GM12892 (cell line): Measurements from ENCODE around the gene TDRD12.
"Not testable (repeated sequence)": the region's sequence is repeated elsewhere in the genome, so short reads cannot be mapped to it uniquely, and the experiment has no call there.

Experiments
- POLR2A ChIP-seq: IDR thresholded peaks from 2 replicates; pipeline ENCODE4 v1.6.1; 2011; ENCODE audit warnings: low read depth, low read length, control low read depth
- POLR2AphosphoS5 ChIP-seq: IDR thresholded peaks from 2 replicates; pipeline ENCODE4 v1.6.1; 2011; ENCODE audit warnings: low read depth, low read length, control low read depth
- TAF1 ChIP-seq: IDR thresholded peaks from 2 replicates; pipeline ENCODE4 v1.6.1; 2011; ENCODE audit warnings: low read depth, mild to moderate bottlenecking, control low read depth, low read length, borderline replicate concordance

GRCh38 chr19:32787895-32788294 is 68.3 kb downstream of the TDRD12 start:
- not testable (repeated sequence) for TF ChIP-seq POLR2A, POLR2AphosphoS5, TAF1
